Right renal cortex interstitium (tissue), 3 donors: Measurements from ENCODE around the gene TBX10. TPM values are rescaled to one million over a fixed set of nuclear protein-coding genes. Genes with fewer than 3 reads are reported as not detected.
"Not testable (repeated sequence)": the region's sequence is repeated elsewhere in the genome, so short reads cannot be mapped to it uniquely, and the experiment has no call there.

Experiments used
- DNase-seq, 3 donors: peaks; one replicate each; pipeline ENCODE4 v3.0.0-alpha.2; 2013; ENCODE audit warnings: low read depth in 3 of 3, low spot score in 2 of 3
- polyA plus RNA-seq, 3 donors: library from polyadenylated mRNA; unstranded; fragments of 120-200 nt; gene quantifications; one replicate each; pipeline ENCODE4 v1.2.1, GENCODE V29; 2013; ENCODE audit not compliant: insufficient read length in 3 of 3

The TBX10 gene
- polyA plus RNA-seq, 3 donors: not detected

- DNase-seq: no peak
These were observed 25.4 kb upstream of the TBX10 start for GRCh38 chr11:67664696-67665540.

DNA sequence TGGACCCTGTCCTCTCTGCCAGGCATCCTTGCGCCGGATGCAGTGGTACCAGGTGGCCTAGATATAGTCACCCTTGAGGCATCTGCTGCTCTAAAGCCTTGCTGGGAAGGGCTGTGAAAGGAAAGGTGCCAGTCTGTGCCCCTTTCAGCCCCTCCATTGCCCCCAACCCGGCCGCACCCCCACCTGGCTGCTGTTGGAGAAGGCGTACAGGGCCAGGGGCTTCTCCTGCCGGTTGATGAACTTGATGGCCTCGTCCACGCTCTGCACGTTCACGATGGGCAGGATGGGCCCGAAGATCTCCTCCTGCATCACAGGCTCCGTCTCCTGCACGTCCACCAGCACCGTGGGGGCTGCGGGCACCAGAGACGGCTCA lies 24.6 kb upstream of the TBX10 start:
- no peak for DNase-seq

GRCh38 chr11:67663532-67664212 lies 24.1 kb upstream of the TBX10 start:
- no peak for DNase-seq

- no peak for DNase-seq
These were observed 23.4 kb upstream of the TBX10 start for GRCh38 chr11:67662835-67663531.

- DNase-seq: no peak
These were observed 22.7 kb upstream of the TBX10 start for GRCh38 chr11:67662142-67662834.

GRCh38 chr11:67660752-67661151 lies 21.2 kb upstream of the TBX10 start:
- DNase-seq: not testable (repeated sequence)

DNA sequence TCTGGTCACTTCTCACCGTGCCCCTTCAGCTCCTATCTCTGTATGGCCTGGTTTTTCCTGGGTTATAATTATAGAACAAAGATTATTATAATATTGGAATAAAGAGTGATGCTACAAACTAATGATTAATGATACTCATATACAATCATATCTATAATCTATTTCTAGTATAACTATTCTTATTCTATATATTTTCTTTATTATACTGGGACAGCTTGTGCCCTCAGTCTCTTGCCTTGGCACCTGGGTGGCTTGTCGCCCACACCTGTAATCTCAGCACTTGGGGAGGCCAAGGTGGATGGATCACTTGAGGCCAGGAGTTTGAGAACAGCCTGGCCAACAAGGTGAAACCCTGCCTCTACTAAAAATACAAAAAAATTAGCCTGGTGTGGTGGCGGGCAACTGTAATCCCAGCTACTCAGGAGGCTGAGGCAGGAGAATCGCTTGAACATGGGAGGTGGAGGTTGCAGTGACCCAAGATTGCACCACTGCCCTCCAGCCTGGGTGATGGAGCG lies 20.1 kb upstream of the TBX10 start:
- not testable (repeated sequence) for DNase-seq

GRCh38 chr11:67657300-67657699 lies 17.7 kb upstream of the TBX10 start:
- DNase-seq: no peak

DNA sequence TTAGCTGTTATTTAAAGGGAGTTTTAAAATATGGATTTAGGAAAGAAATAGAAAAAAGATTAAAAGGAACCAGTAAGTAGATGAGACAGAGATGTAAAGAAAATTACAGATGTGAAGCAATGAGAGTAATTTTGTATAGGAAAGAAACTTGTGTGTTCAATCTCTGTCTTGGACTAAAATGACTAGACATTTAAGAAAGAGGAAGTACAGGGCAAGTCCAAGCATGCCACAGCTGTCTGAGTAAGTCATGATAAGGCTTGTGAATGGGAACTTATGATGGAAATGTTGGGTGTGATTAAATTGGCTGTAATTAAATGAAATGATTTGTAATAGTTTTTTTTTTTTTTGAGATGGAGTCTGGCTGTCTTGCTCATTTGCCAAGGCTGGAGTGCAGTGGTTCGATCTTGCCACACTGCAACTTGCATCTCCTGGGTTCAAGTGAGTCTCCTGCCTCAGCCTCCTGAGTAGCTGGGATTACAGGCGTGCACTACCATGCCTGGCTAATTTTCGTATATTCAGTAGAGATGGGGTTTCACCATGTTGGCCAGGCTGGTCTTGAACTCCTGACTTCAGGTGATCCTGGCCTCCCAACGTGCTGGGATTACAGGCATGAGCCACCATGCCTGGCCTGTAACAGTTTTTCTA lies 16.8 kb upstream of the TBX10 start:
- DNase-seq: no peak

DNA sequence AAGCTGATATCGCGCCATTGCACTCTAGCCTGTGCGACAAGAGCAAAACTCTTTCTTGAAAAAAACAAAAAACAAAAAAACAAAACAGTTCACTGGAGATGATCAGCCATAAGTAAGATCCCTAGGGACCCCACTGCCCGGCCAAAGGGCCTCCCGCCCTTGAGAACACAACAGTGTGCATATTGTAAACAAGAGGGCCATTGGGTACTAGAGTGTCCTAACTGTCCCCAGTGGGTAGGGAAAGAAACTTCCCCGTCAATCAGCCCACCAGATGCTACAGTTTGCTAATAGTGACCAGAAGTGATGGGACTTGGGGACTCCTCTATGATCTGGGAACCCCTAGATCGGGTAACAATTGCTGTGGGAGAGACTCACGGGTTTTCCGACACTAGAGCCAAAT lies 14.7 kb upstream of the TBX10 start:
- DNase-seq: no peak

DNA sequence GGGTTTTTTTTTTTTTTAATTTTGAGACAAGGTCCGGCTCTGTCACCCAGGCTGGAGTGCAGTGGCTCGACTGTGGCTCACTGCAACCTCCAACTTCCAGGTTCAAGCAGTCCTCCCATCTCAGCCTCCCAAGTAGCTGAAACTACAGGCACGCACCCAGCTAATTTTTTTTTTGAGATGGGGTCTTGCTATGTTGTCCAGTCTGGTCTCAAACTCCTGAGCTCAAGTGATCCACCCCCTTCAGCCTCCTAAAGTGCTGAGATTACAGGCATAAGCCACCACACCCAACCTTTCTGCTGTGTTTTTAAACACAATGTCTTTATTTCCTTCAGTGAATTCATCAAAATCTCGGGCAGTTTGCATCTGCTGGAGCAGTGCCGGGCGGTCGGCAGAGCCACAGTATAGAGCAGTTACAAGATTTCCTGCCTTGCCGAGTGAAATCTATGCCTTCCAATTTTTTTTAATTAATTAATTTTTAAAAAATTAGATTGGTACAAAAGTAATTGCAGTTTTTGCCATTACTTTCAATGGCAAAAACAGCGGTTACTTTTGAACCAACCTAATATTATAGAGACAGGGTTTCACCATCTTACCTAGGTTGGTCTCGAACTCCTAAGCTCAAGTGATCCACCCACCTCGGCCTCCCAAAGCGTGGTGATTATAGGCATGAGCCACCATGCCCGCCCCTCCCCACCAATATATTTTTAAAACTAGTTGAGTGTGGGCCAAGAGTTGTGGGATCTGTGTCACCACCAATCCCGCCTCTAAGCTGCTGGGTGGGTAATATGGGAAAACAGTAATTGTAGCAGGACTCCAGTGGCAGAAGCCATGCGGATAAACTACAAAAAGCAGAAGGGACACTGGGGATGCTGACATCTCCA lies 13.6 kb upstream of the TBX10 start:
- no peak for DNase-seq

DNA sequence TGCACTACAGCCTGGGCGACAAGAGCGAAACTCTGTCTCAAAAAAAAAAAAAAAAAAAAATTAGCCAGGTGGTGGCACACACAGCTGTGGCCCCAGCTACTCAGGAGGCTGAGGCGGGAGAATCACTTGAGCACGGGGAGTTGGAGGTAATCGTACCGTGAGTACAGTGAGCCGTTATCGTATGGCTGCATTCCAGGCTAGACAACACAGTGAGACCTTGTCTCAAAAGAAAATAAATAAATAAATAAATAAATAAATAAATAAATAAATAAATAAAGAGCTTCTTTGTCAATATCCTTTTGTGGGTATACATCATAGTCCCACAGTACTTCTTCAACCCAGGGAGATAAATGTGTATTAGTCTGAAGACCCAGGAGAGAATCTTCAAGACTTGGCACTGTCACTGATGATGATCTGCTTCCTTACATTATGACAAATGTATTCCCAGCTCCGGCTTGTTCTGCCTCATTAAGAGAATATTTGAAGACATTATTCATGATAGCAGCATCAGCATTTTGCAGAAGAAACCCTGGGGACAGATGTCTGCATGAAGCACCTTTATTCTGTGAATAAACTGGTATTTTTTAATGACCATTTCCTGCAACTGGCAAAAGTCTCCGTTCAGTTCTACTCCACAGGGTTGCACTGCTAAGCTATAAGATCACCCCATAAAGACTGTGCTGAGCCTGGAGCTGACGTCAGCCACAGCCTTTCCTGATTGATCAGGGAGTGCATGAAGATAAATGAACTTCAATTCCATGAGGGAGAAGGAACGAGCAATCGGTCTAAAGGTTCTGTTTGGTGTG lies 12.6 kb upstream of the TBX10 start:
- no peak for DNase-seq

- no peak for DNase-seq
These were observed 10.3 kb upstream of the TBX10 start for GRCh38 chr11:67649634-67650510.

- no peak for DNase-seq
These were observed 9.4 kb upstream of the TBX10 start for GRCh38 chr11:67648796-67649613.

- DNase-seq: no peak
These were observed 8.7 kb upstream of the TBX10 start for GRCh38 chr11:67648140-67648795.

GRCh38 chr11:67647471-67647870 lies 7.9 kb upstream of the TBX10 start:
- DNase-seq: no peak
